Colonic mucosa (tissue), 4 donors: ENCODE results near the gene TNK2. TPM values are rescaled to one million over a fixed set of nuclear protein-coding genes. Genes with fewer than 3 reads are reported as not detected.

Experiments
- DNase-seq: peaks from one replicate; pipeline ENCODE4 v3.0.0-alpha.2; 2020
- H3K27ac ChIP-seq: fragments of 200-600 bp; one replicate; pipeline ENCODE4 v1.8.0; 2021
- H3K27me3 ChIP-seq: fragments of 200-600 bp; one replicate; pipeline ENCODE4 v1.8.0; 2021
- H3K36me3 ChIP-seq: fragments of 200-600 bp; one replicate; pipeline ENCODE4 v1.8.0; 2021
- H3K4me1 ChIP-seq: fragments of 200-600 bp; one replicate; pipeline ENCODE4 v1.8.0; 2021; ENCODE audit warnings: mild to moderate bottlenecking
- H3K4me3 ChIP-seq: fragments of 200-600 bp; one replicate; pipeline ENCODE4 v1.8.0; 2021
- H3K9ac ChIP-seq, 2 donors: one replicate each; pipeline ENCODE4 v1.7.0; 2013; ENCODE audit warnings: control low read depth in 2 of 2, low read depth in 2 of 2, low read length in 2 of 2
- H3K9me3 ChIP-seq: fragments of 200-600 bp; one replicate; pipeline ENCODE4 v1.8.0; 2021
- CTCF ChIP-seq: fragments of 200-600 bp; IDR thresholded peaks from one replicate; pipeline ENCODE4 v1.8.0; 2022; ENCODE audit warnings: antibody characterized with exemption, mild to moderate bottlenecking
- intact Hi-C: fragments of 100-400 bp; cut with DNase I; formaldehyde crosslinking; loops from one replicate; pipeline ENCODE4 v1.14.1; 2022
- total RNA-seq, 2 donors: library from RNA; stranded (reverse); fragmentation: NEBNext Ultra II Directional in 1 of 2; extraction: Animal tissue kit (Norgen Biotek cat#: 25700) in 1 of 2; gene quantifications; one replicate each; pipeline ENCODE4 v1.2.1, GENCODE V29; 2021
- donor health status: healthy.
- donor health status: DM: no; HTN: no; CAD: no.
- donor health status: DM: no; HTN: no; CAD: no.

The TNK2 gene
- total RNA-seq, 2 donors from 2014 or later = 23.8 to 28.5 TPM

GRCh38 chr3:195839260-195840010 is 68.9 kb downstream of the TNK2 start:
- intact Hi-C loops = no loop called here
- no peak for DNase-seq
- Histone ChIP-seq H3K9me3 (no peaks in the 10 kb centered on the region), H3K4me3 (no peak overlapping the region), H3K27ac (no peak overlapping the region), H3K27me3 (no peaks in the 10 kb centered on the region), H3K36me3 (no peaks in the 10 kb centered on the region), H3K4me1 (no peaks in the 10 kb centered on the region), H3K9ac (no peak overlapping the region)
- no peak for TF ChIP-seq CTCF

GRCh38 chr3:195838714-195839113 is 69.6 kb downstream of the TNK2 start:
- no peak for DNase-seq
- intact Hi-C loops = no loop called here
- no peak overlapping the region for H3K4me3 ChIP-seq
- H3K27me3 ChIP-seq = no peaks in the 10 kb centered on the region
- H3K9ac ChIP-seq = no peak overlapping the region
- TF ChIP-seq CTCF = no peak
- H3K9me3 ChIP-seq = no peaks in the 10 kb centered on the region
- no peaks in the 10 kb centered on the region for H3K36me3 ChIP-seq
- no peak overlapping the region for H3K27ac ChIP-seq
- no peaks in the 10 kb centered on the region for H3K4me1 ChIP-seq

- Histone ChIP-seq H3K4me3 (no peak overlapping the region), H3K27me3 (no peaks in the 10 kb centered on the region), H3K4me1 (no peaks in the 10 kb centered on the region), H3K9me3 (no peaks in the 10 kb centered on the region), H3K27ac (no peak overlapping the region), H3K36me3 (no peaks in the 10 kb centered on the region), H3K9ac (no peak overlapping the region)
- intact Hi-C loops = no loop called here
- TF ChIP-seq CTCF = no peak
- no peak for DNase-seq
Observed at GRCh38 chr3:195836476-195837135, 71.7 kb downstream of the TNK2 start.

- Histone ChIP-seq H3K4me3 (no peak overlapping the region), H3K9ac (peak overlapping the region; percentile 12 to 41), H3K4me1 (no peaks in the 10 kb centered on the region), H3K27ac (peak overlapping the region; percentile 27), H3K36me3 (no peaks in the 10 kb centered on the region), H3K27me3 (no peaks in the 10 kb centered on the region), H3K9me3 (no peaks in the 10 kb centered on the region)
- no peak for DNase-seq
- intact Hi-C loops = no loop called here
- TF ChIP-seq CTCF = no peak
Observed at GRCh38 chr3:195835791-195836190, 72.6 kb downstream of the TNK2 start.

- H3K27me3 ChIP-seq = no peaks in the 10 kb centered on the region
- no peak overlapping the region for H3K4me3 ChIP-seq
- H3K36me3 ChIP-seq = no peaks in the 10 kb centered on the region
- H3K9me3 ChIP-seq = no peaks in the 10 kb centered on the region
- no peaks in the 10 kb centered on the region for H3K4me1 ChIP-seq
- no peak for TF ChIP-seq CTCF
- peak overlapping the region; percentile 27 for H3K27ac ChIP-seq
- DNase-seq = peak; percentile 59
- peak overlapping the region; percentile 12 to 41 for H3K9ac ChIP-seq
- intact Hi-C loops = no loop called here
Observed at GRCh38 chr3:195834675-195835583, 73.4 kb downstream of the TNK2 start.
